ENCODE data around the gene LRP1B. TPM values are rescaled to one million over a fixed set of nuclear protein-coding genes. Genes with fewer than 3 reads are reported as not detected.

The LRP1B gene
- total RNA-seq, 1 experiment from 2014 or later: not detected

GRCh38 chr2:140734992-140735391 is 1395.8 kb downstream of the LRP1B start:
- Histone ChIP-seq H3K36me3 (no peaks in the 10 kb centered on the region), H3K4me3 (no peak overlapping the region), H3K27me3 (no peaks in the 10 kb centered on the region), H3K9me3 (no peaks in the 10 kb centered on the region)
- DNase-seq: no peak

GRCh38 chr2:140718999-140719398 is 1411.8 kb downstream of the LRP1B start:
- H3K27me3 ChIP-seq: no peaks in the 10 kb centered on the region
- no peak overlapping the region for H3K4me3 ChIP-seq
- DNase-seq: no peak
- H3K36me3 ChIP-seq: no peaks in the 10 kb centered on the region
- H3K9me3 ChIP-seq: no peaks in the 10 kb centered on the region

- no peak overlapping the region for H3K4me3 ChIP-seq
- DNase-seq: no peak
- no peaks in the 10 kb centered on the region for H3K36me3 ChIP-seq
- H3K9me3 ChIP-seq: no peaks in the 10 kb centered on the region
- H3K27me3 ChIP-seq: no peaks in the 10 kb centered on the region
These were observed 1413.3 kb downstream of the LRP1B start for GRCh38 chr2:140717481-140717880.

GRCh38 chr2:140714586-140714985 is 1416.2 kb downstream of the LRP1B start:
- DNase-seq: no peak
- Histone ChIP-seq H3K4me3 (no peak overlapping the region), H3K27me3 (no peaks in the 10 kb centered on the region), H3K36me3 (no peaks in the 10 kb centered on the region), H3K9me3 (no peaks in the 10 kb centered on the region)

GRCh38 chr2:140711867-140712266 is 1418.9 kb downstream of the LRP1B start:
- H3K9me3 ChIP-seq: no peaks in the 10 kb centered on the region
- no peaks in the 10 kb centered on the region for H3K27me3 ChIP-seq
- H3K4me3 ChIP-seq: no peak overlapping the region
- H3K36me3 ChIP-seq: no peaks in the 10 kb centered on the region
- DNase-seq: no peak

GRCh38 chr2:140701726-140702125 is 1429.1 kb downstream of the LRP1B start:
- H3K36me3 ChIP-seq: no peaks in the 10 kb centered on the region
- no peaks in the 10 kb centered on the region for H3K27me3 ChIP-seq
- H3K4me3 ChIP-seq: no peak overlapping the region
- H3K9me3 ChIP-seq: no peaks in the 10 kb centered on the region
- no peak for DNase-seq

- H3K27me3 ChIP-seq: no peaks in the 10 kb centered on the region
- no peak overlapping the region for H3K4me3 ChIP-seq
- H3K36me3 ChIP-seq: no peaks in the 10 kb centered on the region
- no peak for DNase-seq
- H3K9me3 ChIP-seq: no peaks in the 10 kb centered on the region
These were observed 1432.2 kb downstream of the LRP1B start for GRCh38 chr2:140698636-140699035.

- Histone ChIP-seq H3K4me3 (no peak overlapping the region), H3K27me3 (no peaks in the 10 kb centered on the region), H3K36me3 (no peaks in the 10 kb centered on the region), H3K9me3 (no peaks in the 10 kb centered on the region)
- DNase-seq: no peak
These were observed 1434.4 kb downstream of the LRP1B start for GRCh38 chr2:140696449-140696848.

- no peaks in the 10 kb centered on the region for H3K9me3 ChIP-seq
- no peak overlapping the region for H3K4me3 ChIP-seq
- no peaks in the 10 kb centered on the region for H3K27me3 ChIP-seq
- DNase-seq: peak; percentile 37
- H3K36me3 ChIP-seq: no peaks in the 10 kb centered on the region
These were observed 1435.7 kb downstream of the LRP1B start for GRCh38 chr2:140695155-140695554.

- Histone ChIP-seq H3K27me3 (no peaks in the 10 kb centered on the region), H3K36me3 (no peaks in the 10 kb centered on the region), H3K4me3 (no peak overlapping the region), H3K9me3 (no peaks in the 10 kb centered on the region)
- DNase-seq: no peak
These were observed 1443.0 kb downstream of the LRP1B start for GRCh38 chr2:140687825-140688224.

- Histone ChIP-seq H3K9me3 (no peaks in the 10 kb centered on the region), H3K4me3 (no peak overlapping the region), H3K27me3 (no peaks in the 10 kb centered on the region), H3K36me3 (no peaks in the 10 kb centered on the region)
- no peak for DNase-seq
These were observed 1447.2 kb downstream of the LRP1B start for GRCh38 chr2:140683658-140684057.

GRCh38 chr2:140680862-140681261 is 1450.0 kb downstream of the LRP1B start:
- Histone ChIP-seq H3K4me3 (no peak overlapping the region), H3K36me3 (no peaks in the 10 kb centered on the region), H3K27me3 (no peaks in the 10 kb centered on the region), H3K9me3 (no peaks in the 10 kb centered on the region)
- DNase-seq: no peak

GRCh38 chr2:140679752-140680151 is 1451.1 kb downstream of the LRP1B start:
- no peaks in the 10 kb centered on the region for H3K9me3 ChIP-seq
- no peak for DNase-seq
- no peaks in the 10 kb centered on the region for H3K36me3 ChIP-seq

GRCh38 chr2:140669911-140670310 is 1460.9 kb downstream of the LRP1B start:
- H3K9me3 ChIP-seq: no peaks in the 10 kb centered on the region
- H3K36me3 ChIP-seq: no peaks in the 10 kb centered on the region
- DNase-seq: no peak
- no peaks in the 10 kb centered on the region for H3K27me3 ChIP-seq
- H3K4me3 ChIP-seq: no peak overlapping the region

More at GRCh38 chr2:140679752-140680151, 1451.1 kb downstream of the LRP1B start:
- Histone ChIP-seq H3K4me3 (no peak overlapping the region), H3K27me3 (no peaks in the 10 kb centered on the region)

GRCh38 chr2:140667203-140667602 is 1463.6 kb downstream of the LRP1B start:
- no peaks in the 10 kb centered on the region for H3K36me3 ChIP-seq
- H3K4me3 ChIP-seq: no peak overlapping the region
- DNase-seq: no peak
- no peaks in the 10 kb centered on the region for H3K27me3 ChIP-seq
- no peaks in the 10 kb centered on the region for H3K9me3 ChIP-seq

- H3K9me3 ChIP-seq: no peaks in the 10 kb centered on the region
- no peaks in the 10 kb centered on the region for H3K36me3 ChIP-seq
- no peak for DNase-seq
- no peaks in the 10 kb centered on the region for H3K27me3 ChIP-seq
- H3K4me3 ChIP-seq: no peak overlapping the region
These were observed 1468.3 kb downstream of the LRP1B start for GRCh38 chr2:140662504-140662903.

- no peaks in the 10 kb centered on the region for H3K9me3 ChIP-seq
- no peak for DNase-seq
- H3K27me3 ChIP-seq: no peaks in the 10 kb centered on the region
- no peaks in the 10 kb centered on the region for H3K36me3 ChIP-seq
- no peak overlapping the region for H3K4me3 ChIP-seq
These were observed 1471.8 kb downstream of the LRP1B start for GRCh38 chr2:140658760-140659692.

GRCh38 chr2:140657657-140658056 is 1473.2 kb downstream of the LRP1B start:
- no peak overlapping the region for H3K4me3 ChIP-seq
- H3K27me3 ChIP-seq: no peaks in the 10 kb centered on the region
- no peaks in the 10 kb centered on the region for H3K9me3 ChIP-seq
- no peaks in the 10 kb centered on the region for H3K36me3 ChIP-seq
- no peak for DNase-seq

Data from MG63 (cell line).